Activated naive CD8-positive, alpha-beta T cell (primary cell): ENCODE data around the gene SDC3.
"Not testable (repeated sequence)": the region's sequence is repeated elsewhere in the genome, so short reads cannot be mapped to it uniquely, and the experiment has no call there.

Experiments used
- H3K27ac Mint-ChIP-seq: one replicate; pipeline ENCODE4 v1.8.0; 2021; ENCODE audit warnings: mixed read lengths
- H3K27me3 Mint-ChIP-seq: one replicate; pipeline ENCODE4 v1.8.0; 2021; ENCODE audit warnings: mixed read lengths
- H3K36me3 Mint-ChIP-seq: one replicate; pipeline ENCODE4 v1.8.0; 2021; ENCODE audit warnings: mixed read lengths
- H3K4me1 Mint-ChIP-seq: one replicate; pipeline ENCODE4 v1.8.0; 2021; ENCODE audit warnings: low read depth, mixed read lengths
- H3K4me3 Mint-ChIP-seq: one replicate; pipeline ENCODE4 v1.8.0; 2021; ENCODE audit warnings: mild to moderate bottlenecking, mixed read lengths
- H3K9me3 Mint-ChIP-seq: one replicate; pipeline ENCODE4 v1.8.0; 2021; ENCODE audit warnings: low read depth, mixed read lengths

The SDC3 gene

DNA sequence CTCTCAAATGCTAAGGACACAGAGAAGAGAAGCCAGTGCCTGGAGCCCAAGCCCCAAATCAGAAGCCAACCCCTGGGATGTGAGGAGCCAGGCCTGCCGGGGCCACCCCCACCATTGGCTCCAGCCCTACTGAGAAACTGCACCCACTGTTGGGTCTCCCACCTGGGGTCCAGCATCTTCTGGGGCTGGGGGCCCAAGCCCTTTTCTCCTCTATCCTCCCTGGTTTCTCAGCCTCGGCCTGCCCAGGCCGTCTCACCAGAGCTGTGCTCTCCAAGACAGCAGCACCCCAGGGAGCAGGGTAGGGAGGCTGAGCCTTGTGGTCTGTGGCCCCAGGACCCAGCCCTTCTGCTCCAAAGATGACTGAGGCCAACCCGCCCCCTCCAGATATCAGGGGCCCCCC lies 37.9 kb downstream of the SDC3 start:
- no peaks in the 10 kb centered on the region for H3K36me3 Mint-ChIP-seq
- H3K4me1 Mint-ChIP-seq = peaks cover 2% of the 10 kb centered on the region
- no peak overlapping the region for H3K27ac Mint-ChIP-seq
- no peak overlapping the region for H3K4me3 Mint-ChIP-seq
- no peaks in the 10 kb centered on the region for H3K9me3 Mint-ChIP-seq
- H3K27me3 Mint-ChIP-seq = peaks cover 3% of the 10 kb centered on the region

DNA sequence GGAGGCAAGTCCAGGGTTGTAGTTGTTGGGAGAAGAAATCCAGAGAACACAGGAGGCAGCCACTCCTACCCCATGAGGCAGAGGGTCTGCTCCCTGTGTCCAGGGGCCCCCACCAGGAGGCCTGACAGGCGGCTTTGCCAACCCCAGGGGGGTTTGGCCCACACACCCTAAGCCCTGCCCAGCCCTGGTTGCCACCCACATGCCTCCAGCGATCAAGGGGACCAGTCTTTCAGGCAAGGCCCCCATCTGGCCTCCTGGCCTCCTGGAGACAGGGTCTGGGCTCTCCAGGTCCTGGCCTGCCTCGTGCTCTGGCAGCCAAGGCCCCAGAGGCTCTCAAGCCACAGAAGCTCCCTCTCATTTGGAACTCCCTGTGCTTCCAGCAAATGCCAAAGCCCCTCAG lies 38.5 kb downstream of the SDC3 start:
- H3K9me3 Mint-ChIP-seq = no peaks in the 10 kb centered on the region

DNA sequence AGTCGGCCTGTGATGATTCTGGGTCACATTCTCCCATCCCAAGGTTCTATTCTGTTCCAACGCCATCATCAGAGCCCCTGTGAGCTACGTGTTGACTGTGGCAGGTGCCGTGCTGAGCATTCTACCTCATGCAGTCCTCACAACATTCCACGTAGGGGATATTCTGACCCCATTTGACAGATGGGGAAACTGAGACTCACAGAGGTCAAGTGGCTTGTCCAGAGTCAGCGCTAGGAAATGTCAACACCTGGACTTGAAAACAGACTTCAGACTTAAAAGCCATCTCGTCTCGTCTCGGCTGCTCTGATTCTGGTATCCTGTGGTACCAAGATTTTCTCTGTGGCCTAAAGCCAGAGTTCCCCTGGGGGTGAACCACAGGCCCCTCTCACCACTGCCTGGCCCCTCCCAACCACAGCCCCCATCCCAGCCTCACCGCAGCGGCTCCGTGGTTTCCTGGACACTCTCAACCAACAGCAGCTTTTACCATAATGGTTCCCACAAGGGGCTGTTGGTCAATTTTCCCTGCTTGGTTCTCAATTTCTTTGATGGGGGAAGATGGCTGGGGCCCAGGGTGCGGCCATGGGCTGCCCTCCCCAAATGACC lies 39.6 kb downstream of the SDC3 start:
- no peak overlapping the region for H3K27ac Mint-ChIP-seq
- H3K4me1 Mint-ChIP-seq = peaks cover 2% of the 10 kb centered on the region
- peaks cover 7% of the 10 kb centered on the region for H3K27me3 Mint-ChIP-seq
- no peak overlapping the region for H3K4me3 Mint-ChIP-seq
- H3K9me3 Mint-ChIP-seq = no peaks in the 10 kb centered on the region
- no peaks in the 10 kb centered on the region for H3K36me3 Mint-ChIP-seq

More for the DNA sequence above, 38.5 kb downstream of the SDC3 start:
- H3K27ac Mint-ChIP-seq = no peak overlapping the region
- H3K36me3 Mint-ChIP-seq = no peaks in the 10 kb centered on the region
- peaks cover 2% of the 10 kb centered on the region for H3K4me1 Mint-ChIP-seq
- peaks cover 5% of the 10 kb centered on the region for H3K27me3 Mint-ChIP-seq
- H3K4me3 Mint-ChIP-seq = no peak overlapping the region

DNA sequence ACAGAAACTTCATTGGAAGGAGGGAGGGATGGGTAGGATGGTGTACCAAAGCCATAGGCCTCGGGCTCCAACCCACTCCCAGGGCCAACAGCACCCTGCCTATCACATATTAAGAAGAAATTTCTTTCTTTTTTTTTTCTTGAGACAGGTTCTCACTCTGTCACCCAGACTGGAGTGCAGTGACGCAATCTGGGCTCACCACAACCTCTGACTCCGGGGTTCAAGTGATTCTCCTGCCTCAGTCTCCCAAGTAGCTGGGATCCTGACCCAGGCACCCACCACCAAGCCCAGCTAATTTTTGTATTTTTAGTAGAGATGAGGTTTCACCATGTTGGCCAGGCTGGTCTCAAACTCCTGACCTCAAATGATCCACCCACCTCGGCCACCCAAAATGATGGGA lies 40.5 kb downstream of the SDC3 start:
- not testable (repeated sequence) for H3K27ac Mint-ChIP-seq, H3K9me3 Mint-ChIP-seq, H3K4me3 Mint-ChIP-seq, H3K27me3 Mint-ChIP-seq, H3K36me3 Mint-ChIP-seq, H3K4me1 Mint-ChIP-seq

DNA sequence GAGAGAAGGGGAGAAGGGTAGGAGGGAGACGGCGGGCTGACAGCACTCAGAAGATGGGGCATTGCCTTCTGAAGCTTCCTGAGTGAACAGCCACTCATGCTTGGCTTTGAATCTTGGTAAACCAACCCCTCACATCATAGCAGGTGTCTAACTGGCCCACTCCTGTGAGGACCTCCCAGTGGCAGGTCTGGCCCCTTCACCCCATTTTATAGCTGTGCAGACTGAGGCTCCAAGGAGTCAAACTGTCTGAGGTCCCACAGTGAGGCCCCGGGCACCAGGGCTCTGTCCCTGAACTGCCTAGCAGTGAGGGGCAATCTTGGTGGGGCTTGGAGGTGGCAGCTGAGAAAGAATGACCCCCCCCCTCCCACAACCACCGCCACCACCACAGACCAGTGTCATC lies 41.0 kb downstream of the SDC3 start:
- H3K27me3 Mint-ChIP-seq = peaks cover 7% of the 10 kb centered on the region
- peaks cover 2% of the 10 kb centered on the region for H3K4me1 Mint-ChIP-seq
- H3K4me3 Mint-ChIP-seq = no peak overlapping the region
- no peak overlapping the region for H3K27ac Mint-ChIP-seq
- H3K9me3 Mint-ChIP-seq = no peaks in the 10 kb centered on the region
- no peaks in the 10 kb centered on the region for H3K36me3 Mint-ChIP-seq

DNA sequence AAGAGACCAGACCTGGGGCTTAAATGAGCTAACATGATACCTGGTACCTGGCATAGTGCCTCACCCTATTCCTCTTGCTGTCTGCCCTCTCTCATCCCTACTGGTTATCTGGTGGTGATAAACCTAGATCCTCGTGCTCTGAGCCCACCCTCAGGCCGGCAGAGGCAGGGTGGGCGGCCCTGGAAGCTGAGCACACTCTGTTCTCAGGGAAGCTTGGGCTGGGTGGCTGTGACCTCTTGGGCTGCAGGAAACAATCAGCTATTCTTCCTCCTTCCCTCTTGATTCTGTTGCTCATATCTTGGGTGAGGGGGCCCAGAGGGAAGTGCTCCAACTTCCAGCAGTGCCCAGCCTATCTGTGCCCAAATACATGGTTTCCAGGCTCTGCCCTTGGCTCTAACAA lies 42.0 kb downstream of the SDC3 start:
- Mint-ChIP-seq H3K9me3 (no peaks in the 10 kb centered on the region), H3K27me3 (peaks cover 7% of the 10 kb centered on the region), H3K27ac (no peak overlapping the region), H3K4me1 (peaks cover 2% of the 10 kb centered on the region), H3K4me3 (no peak overlapping the region), H3K36me3 (no peaks in the 10 kb centered on the region)

DNA sequence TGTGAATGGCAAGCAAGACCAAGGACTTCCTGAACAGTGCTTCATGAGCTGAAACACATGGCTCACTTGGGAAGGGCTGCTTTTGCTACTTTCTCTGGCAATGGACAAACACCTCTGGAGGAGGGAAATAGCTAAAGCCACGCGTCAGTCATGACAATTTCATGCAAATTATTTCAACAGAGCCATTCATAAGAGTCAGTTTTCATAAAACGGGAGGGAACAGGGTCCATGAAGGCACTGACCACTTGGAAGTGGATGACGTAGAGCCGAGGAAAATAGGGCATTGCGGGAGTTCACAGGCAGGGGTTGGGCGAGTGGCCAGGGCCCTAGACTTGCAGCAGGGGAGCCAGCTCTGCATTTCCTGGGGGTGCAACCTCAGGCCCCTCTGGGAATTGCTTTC lies 43.9 kb downstream of the SDC3 start:
- peaks cover 7% of the 10 kb centered on the region for H3K27me3 Mint-ChIP-seq
- H3K9me3 Mint-ChIP-seq = no peaks in the 10 kb centered on the region
- H3K36me3 Mint-ChIP-seq = no peaks in the 10 kb centered on the region
- H3K4me3 Mint-ChIP-seq = no peak overlapping the region
- no peak overlapping the region for H3K27ac Mint-ChIP-seq
- H3K4me1 Mint-ChIP-seq = peaks cover 2% of the 10 kb centered on the region

DNA sequence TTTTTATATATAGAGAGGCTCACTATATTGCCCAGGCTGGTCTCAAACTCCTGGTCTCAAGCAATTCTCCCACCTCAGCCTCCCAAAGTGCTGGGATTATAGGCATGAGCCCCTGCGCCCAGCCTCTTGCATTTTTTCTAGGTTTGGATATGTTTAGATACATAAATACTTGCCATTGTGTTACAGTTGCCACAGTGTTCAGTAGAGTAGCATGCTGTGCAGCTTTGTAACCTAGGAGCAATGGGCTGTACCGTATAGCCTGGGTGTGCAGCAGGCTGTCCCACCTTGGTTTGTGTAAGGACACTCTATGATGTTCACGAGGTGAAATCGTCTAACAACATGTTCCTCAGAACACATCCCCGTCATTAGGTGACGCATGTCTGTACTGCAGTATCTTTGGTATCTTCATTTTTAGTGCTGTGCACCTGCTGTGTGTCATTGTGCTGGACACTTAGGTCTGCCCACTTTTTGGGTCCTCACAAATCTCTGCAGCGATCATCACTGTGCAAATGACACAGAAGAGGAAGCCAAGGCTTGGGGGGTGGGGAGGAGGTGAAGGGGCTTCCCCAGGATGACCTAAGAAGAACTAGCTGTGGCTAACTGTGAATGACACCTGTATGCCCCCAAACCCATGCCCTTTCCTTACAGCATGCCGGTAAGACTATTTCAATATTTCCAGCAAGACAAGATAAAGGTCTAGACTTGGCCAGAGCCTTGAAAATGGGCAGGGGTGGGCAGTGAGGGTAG lies 44.5 kb downstream of the SDC3 start:
- H3K4me1 Mint-ChIP-seq = no peaks in the 10 kb centered on the region
- H3K4me3 Mint-ChIP-seq = no peak overlapping the region
- no peaks in the 10 kb centered on the region for H3K36me3 Mint-ChIP-seq
- H3K27me3 Mint-ChIP-seq = peaks cover 7% of the 10 kb centered on the region
- H3K27ac Mint-ChIP-seq = no peak overlapping the region
- no peaks in the 10 kb centered on the region for H3K9me3 Mint-ChIP-seq

DNA sequence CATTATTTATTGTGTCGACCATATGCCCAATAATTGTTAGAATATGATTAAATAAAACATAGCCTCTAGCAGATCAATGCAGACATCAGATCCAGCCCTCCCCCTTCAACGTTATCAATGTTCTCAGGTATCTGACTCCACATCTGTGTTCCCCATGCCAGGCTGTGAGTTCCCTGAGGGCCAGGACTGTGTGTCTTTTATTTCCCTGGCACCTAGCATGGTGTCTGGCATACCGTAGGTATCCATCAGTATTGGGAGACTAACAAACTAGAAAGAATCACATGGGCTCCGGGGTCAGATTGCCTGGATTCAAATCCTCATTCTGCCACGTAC lies 48.3 kb downstream of the SDC3 start:
- Mint-ChIP-seq H3K4me1 (no peaks in the 10 kb centered on the region), H3K27ac (no peak overlapping the region), H3K27me3 (peaks cover 2% of the 10 kb centered on the region), H3K4me3 (no peak overlapping the region), H3K9me3 (no peaks in the 10 kb centered on the region), H3K36me3 (no peaks in the 10 kb centered on the region)

DNA sequence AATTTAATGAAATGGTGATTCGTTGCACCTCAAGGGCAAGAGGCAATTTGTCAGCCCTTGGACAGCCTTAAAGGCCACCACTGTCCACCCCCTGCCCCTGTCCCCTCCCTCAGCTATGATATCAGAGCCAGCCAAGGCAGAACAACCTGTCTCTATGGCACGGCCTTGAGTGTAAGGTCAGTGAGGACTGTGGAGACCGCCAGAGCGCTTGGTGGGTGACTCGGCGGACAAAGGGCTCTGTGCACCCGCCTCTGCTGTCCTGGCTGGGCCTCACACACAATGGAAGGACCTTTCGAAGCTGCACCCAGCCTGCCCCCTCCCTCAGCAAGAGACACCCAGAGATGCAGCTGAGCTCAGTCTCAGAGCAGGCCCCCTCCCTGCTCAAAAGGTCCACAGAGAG lies 50.6 kb downstream of the SDC3 start:
- no peak overlapping the region for H3K4me3 Mint-ChIP-seq
- no peaks in the 10 kb centered on the region for H3K9me3 Mint-ChIP-seq
- H3K27ac Mint-ChIP-seq = no peak overlapping the region
- H3K36me3 Mint-ChIP-seq = no peaks in the 10 kb centered on the region
- H3K27me3 Mint-ChIP-seq = no peaks in the 10 kb centered on the region
- no peaks in the 10 kb centered on the region for H3K4me1 Mint-ChIP-seq

DNA sequence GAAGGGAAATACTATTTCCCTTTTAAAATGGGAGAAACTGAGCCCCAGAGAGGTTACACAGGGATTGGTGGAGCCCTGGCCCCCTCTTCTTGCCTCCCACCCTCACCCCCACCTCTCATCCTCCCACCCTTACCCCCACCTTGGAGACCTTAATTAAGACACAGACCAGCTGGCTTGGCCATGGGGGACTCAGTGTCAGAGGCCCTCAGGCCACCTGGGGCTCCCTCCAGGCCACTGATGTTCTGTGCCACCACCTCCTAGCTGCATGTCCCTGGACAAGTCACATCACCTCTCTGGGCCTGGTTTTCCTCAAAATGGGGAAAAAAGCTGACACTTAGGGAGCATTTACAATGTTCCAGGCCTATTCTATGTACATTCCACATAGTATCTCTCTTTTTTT lies 51.5 kb downstream of the SDC3 start:
- H3K36me3 Mint-ChIP-seq = no peaks in the 10 kb centered on the region
- H3K27me3 Mint-ChIP-seq = no peaks in the 10 kb centered on the region
- H3K4me3 Mint-ChIP-seq = no peak overlapping the region
- no peak overlapping the region for H3K27ac Mint-ChIP-seq
- no peaks in the 10 kb centered on the region for H3K9me3 Mint-ChIP-seq
- H3K4me1 Mint-ChIP-seq = no peaks in the 10 kb centered on the region

DNA sequence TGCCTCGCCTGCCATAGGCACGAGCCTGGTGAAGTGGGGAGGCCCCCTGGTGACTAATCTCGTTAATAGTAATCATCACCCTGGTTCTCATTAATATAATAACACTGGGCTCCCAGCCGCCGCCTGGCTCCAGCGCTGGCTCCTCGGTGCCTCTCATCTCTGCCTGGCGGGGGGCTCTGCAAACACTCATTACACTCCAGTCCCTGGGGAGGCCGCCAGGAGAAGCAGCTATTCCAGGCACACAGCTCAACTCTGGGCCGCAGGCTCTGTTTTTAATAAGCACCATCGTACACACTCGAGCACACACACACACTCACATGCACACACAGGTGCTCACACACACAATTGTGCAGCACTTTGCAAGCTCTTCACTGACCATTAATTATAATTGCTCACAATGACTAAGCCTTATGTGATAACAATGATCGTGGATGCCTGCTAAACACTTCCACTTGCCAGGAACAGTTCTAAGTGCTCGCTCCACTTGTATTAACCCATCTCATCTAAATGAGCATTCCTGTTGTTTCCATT lies 52.2 kb downstream of the SDC3 start:
- Mint-ChIP-seq H3K4me3 (no peak overlapping the region), H3K36me3 (no peaks in the 10 kb centered on the region), H3K9me3 (no peaks in the 10 kb centered on the region), H3K27me3 (no peaks in the 10 kb centered on the region), H3K27ac (no peak overlapping the region), H3K4me1 (no peaks in the 10 kb centered on the region)

DNA sequence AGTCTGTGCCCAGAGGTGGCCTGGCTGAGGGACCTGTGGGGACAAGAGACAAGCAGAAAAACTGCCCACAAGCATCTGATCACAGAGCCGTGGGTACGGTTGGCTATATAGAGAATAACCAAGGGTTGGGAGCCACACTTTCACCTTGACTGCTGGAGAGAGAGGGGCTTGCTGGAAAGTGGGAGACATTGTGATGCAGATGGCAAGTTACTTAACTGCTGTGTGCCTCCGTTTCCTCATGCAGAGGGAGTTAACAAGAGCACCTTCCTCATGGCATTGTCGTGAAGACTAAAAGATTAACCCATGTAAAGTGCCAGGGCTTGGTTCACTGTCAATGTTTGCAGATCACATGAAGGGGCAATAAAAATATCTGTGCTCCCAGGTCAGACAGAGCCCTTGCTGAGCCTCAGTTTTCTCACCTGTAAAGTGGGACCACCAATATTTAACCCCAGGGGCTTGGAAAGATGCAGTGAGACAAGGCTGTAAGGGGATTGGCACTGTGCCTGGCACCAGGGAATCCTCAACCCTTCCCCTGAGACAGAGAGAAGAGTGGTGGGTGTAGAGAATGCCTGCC lies 52.8 kb downstream of the SDC3 start:
- H3K4me3 Mint-ChIP-seq = no peak overlapping the region
- H3K27ac Mint-ChIP-seq = no peak overlapping the region
- H3K4me1 Mint-ChIP-seq = no peaks in the 10 kb centered on the region
- H3K9me3 Mint-ChIP-seq = no peaks in the 10 kb centered on the region
- no peaks in the 10 kb centered on the region for H3K27me3 Mint-ChIP-seq
- no peaks in the 10 kb centered on the region for H3K36me3 Mint-ChIP-seq

DNA sequence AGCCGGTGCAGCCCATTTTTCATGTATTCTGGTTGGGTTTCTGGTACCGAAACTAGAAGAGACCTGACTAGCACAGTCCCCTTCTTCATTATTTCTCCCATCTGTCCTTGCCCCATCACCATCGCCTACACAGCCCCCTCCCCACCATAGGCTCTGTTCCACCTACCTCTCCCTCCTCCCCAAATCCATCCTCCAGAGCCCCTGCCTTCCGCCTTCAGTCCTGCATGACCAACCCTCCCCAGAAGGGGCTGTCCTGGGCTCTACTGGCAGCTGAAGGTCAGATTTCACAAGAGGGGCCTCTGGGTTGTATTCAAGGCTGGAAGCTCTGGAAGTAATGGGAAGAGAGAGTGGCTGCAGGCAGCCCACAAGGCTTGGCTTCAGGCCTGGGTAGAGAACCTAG lies 55.2 kb downstream of the SDC3 start:
- Mint-ChIP-seq H3K9me3 (no peaks in the 10 kb centered on the region), H3K27ac (no peak overlapping the region), H3K4me1 (no peaks in the 10 kb centered on the region), H3K36me3 (no peaks in the 10 kb centered on the region), H3K4me3 (no peak overlapping the region), H3K27me3 (peaks cover 13% of the 10 kb centered on the region)

DNA sequence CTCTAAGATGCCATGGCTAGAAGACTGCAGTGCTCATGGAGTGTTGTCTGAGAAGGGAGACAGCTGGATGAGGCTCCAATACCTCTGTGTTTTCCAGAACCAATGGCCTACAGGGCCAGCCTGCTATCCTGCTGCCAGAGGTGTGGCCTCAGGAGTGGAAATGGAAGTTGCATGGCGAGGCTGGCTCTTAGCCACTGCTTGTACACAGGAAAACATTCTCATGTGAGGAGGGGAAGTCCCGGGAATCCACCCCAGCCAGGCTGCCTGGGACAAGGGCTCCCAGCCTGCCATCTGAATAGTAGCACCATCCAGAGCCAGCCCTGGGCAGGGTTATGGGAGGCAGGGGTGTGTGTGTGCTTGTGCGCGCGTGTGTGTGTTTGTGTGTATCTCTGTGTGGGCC lies 56.5 kb downstream of the SDC3 start:
- Mint-ChIP-seq H3K27ac (no peak overlapping the region), H3K4me3 (no peak overlapping the region), H3K27me3 (peaks cover 15% of the 10 kb centered on the region), H3K4me1 (no peaks in the 10 kb centered on the region), H3K9me3 (no peaks in the 10 kb centered on the region), H3K36me3 (no peaks in the 10 kb centered on the region)

DNA sequence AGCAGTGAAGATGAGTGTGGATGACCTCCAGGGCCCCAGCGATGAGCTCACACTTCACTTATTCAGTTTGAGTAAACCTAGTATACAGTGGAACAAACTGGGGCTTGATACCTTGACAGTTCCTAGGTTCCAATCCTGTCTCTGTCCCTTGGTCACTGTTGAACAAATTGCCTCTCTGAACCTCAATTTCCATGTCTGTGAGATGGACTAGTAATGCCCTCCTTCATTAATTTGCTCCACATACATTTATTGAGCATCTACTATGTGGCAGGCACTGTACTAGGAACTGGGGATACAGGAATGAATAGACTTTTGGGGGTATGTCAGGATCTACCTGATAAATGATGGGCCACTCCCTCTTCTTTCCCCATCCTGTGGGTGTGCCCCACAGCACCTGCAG lies 57.3 kb downstream of the SDC3 start:
- no peaks in the 10 kb centered on the region for H3K36me3 Mint-ChIP-seq
- H3K9me3 Mint-ChIP-seq = no peaks in the 10 kb centered on the region
- H3K4me3 Mint-ChIP-seq = no peak overlapping the region
- no peak overlapping the region for H3K27ac Mint-ChIP-seq
- peaks cover 15% of the 10 kb centered on the region for H3K27me3 Mint-ChIP-seq
- H3K4me1 Mint-ChIP-seq = no peaks in the 10 kb centered on the region
